HCT116 (cell line): ENCODE data around the gene ERN1.

Source experiments
- CTCF ChIP-seq, 3 experiments: fragments of 200-600 bp in 1 of 3; sonication (generic) in 1 of 3; IDR thresholded peaks in 2 of 3; conservative IDR thresholded peaks in 1 of 3; 2 replicates each; pipeline ENCODE4 v1.5.1; 2012 to 2017; ENCODE audit warnings: low read depth in 2 of 3, low read length in 2 of 3, antibody characterized with exemption in 1 of 3, borderline replicate concordance in 1 of 3, control low read depth in 1 of 3, mild to moderate bottlenecking in 1 of 3, mixed read lengths in 1 of 3, mixed run types in 1 of 3, moderate library complexity in 1 of 3; ENCODE audit not compliant: insufficient read depth in 1 of 3
- MAX ChIP-seq: IDR thresholded peaks from 2 replicates; pipeline ENCODE4 v1.6.1; 2012
- POLR2A ChIP-seq: IDR thresholded peaks from 2 replicates; pipeline ENCODE4 v1.7.0; 2011; ENCODE audit warnings: borderline replicate concordance; ENCODE audit not compliant: insufficient read depth, insufficient read length; ENCODE audit errors: extremely low read depth
- REST ChIP-seq: IDR thresholded peaks from 2 replicates; pipeline ENCODE4 v1.6.1; 2012; ENCODE audit warnings: low read depth
- SIN3A ChIP-seq: IDR thresholded peaks from 2 replicates; pipeline ENCODE4 v1.6.1; 2012; ENCODE audit warnings: low read depth

- TF ChIP-seq CTCF (IDR thresholded peaks at IDR 0.05 in 2 of 3, conservative IDR thresholded peaks at IDR 0.05 in 1 of 3; ENCODE audit: borderline replicate concordance in 1 of 3, insufficient read depth in 1 of 3, low read depth in 2 of 3, low read length in 2 of 3) = no peak
- no peak for TF ChIP-seq SIN3A
- no peak for TF ChIP-seq MAX
- TF ChIP-seq REST = no peak
- no peak for TF ChIP-seq POLR2A
These were observed 20.5 kb downstream of the ERN1 start for GRCh38 chr17:64109400-64109799.
